GM19043 (cell line): ENCODE results near the gene HLA-DMA.
A peak's percentile ranks its signal among the peaks of the same experiment; 100 is the strongest.

ENCODE experiments used
- ATAC-seq: cut with Tn5 transposase; IDR thresholded peaks from one replicate; pipeline ENCODE4 v1.9.1; 2021; ENCODE audit warnings: low read depth; ENCODE audit not compliant: unreplicated experiment

The HLA-DMA gene

DNA sequence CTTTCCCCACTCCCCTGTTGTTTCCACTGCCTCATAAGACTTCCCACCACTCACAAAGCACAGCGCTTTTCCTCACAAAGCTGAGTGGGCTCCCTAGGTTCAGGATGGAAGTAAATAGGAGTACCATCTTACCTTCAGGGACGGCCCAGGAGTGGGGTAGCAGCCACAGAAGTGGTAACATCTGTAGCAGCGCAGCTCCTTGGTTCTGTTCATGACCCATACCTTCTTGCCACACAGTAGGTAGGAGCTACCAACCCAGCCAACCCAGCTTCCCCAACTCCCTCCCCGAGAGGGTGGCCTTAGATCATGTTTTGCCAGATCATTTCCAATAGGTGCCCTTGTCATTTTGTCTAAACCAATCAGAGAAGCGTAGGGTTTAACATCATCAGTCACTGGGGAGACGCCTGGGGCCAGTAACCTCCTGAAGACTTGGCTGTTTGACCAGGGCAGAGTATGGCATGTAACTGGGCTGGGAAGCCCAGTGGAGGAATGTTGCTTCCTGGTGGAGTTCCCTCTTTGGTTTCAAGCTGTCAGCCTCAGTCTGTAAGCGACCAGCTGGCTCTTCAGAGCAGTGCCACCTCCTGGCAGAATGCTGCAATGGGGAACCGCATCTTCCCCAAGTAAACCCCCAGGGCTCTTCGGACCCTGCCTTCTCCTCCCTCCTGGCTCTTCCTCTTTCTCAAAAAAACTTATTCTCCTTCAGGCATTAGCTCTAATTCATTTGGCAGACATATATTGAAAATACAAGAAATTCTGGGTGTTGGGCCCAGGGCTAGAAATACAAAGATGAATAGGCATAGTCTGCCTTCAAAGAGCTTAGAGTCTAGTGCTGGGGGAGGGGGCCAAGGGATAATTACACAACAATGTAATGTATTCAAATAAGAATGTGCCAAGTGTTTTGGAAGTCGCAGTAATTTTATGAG is at the start of gene HLA-DMA:
HLA-DMA (minus strand) TSS at position 281 of the 923 bp plus-strand sequence; CDS start at position 220, 61 bp downstream.
- peak; percentile 85 for ATAC-seq

DNA sequence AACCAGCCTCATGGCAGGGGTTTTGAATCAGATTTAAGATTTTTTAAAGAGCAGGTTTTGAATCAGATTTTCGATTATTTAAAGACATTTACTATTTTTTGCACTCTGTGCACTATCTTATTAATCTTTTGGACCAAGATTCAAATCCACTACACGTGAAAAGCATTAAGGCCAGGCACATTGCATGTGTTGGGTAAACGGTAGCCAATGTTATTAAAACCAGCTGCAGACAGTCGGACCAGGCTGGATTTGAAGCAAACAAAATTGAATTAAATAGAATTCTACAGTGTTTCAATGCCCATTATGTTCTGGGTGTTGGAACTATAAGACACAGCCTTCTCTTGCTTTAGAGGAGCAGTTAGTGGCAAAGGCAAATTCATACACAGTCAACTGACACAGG is 48.8 kb upstream of the HLA-DMA start:
- no peak for ATAC-seq

DNA sequence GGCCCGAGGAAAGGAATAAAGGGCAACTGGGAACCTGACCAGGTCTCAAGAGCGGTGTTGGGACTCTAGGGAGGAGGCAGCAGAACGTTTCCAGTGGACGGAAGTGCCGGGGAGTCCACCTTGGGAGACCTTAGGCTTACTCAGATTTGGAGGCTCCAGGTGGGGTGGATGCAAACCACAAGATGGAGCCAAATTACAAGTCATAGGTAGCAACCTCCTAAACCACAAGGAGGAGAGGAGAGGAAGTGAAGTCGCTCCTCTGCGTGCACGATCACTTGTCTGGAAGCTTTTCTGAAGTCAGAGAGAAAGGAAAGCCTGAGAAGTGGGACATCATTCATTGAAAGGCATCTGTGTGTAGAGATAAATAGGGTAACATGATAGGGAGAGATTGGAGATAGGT is 47.2 kb upstream of the HLA-DMA start:
- ATAC-seq = no peak

DNA sequence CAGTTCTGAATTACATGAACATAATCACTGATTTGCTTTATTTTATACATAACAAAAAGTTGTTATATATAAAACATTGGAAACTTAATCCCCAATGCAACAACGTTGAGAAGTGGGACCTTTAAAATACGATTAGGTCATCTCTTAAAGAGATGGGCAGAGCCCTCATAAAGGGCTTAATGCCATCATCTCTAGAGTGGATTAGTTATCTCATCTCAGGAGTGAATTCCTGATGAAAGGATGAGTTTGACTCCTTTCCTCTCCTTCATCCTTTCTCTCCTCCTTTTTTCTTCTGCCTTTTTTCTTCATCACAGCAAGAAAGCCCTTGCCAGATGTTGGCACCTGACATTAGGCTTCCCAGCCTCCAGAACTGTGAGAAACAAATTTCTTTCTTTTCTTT is 42.6 kb upstream of the HLA-DMA start:
- ATAC-seq = no peak

DNA sequence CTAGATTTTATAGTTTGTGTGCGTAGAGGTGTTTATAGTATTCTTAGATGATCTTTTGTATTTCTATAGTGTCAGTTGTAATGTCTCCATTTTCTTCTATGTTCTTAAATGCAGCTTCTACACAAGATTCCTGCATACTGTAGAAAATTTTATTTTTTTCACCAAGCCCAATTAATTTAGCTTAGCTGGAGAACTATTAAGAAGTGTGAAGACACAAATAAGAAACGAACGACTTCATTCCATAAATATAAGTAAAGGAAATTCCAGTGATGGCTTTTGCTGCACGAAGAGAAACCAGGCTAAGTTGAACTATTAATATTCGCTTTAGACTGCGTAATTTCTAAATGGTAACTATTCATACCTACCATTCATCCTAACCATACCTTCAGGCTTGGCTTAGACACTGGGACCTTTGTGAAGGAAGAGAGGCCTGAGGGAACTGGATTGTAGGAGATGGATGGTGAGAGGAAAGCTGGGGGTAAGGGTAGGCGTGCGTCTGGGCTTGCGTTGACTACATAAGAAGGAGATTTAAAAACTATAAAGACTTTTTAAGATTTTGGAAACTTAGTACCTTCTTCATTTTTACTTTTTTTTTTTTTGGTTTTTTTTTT is 40.6 kb upstream of the HLA-DMA start:
- ATAC-seq = no peak

DNA sequence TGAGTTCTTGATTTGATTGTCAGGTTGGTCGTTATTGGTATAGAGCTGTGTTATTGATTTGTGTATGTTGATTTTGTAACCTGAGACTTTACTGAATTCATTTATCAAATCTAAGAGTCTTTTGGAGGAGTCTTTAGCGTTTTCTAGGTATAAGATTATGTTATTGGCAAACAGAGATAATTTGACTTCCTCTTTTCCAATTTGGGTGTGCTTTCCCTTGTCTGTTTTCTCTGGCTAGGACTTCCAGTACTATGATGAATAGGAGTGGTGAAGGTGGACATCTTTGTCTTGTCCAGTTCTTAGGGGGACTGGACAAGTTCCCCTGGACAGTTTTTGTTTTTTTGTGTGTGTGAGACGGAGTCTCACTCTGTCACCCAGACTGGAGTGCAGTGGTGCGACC is 39.1 kb upstream of the HLA-DMA start:
- no peak for ATAC-seq

DNA sequence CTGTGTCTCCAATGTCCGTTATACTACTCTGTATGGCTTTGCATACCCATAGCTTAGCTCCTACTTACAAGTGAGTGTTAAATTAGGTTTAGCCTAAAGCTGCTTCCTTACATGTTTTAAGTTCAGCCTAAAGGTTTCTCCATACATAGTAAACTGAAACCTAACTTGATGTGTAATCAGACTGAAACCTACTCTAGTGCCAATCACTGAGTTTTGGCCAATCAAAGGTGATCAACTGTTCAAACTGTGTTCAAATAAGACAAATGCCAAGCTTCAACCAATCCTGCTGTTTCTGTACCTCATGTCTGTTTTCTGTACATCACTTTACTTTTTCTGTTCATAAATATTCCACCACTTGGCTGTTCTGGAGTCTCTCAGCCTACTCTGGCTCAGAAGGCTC is 36.5 kb upstream of the HLA-DMA start:
- no peak for ATAC-seq

DNA sequence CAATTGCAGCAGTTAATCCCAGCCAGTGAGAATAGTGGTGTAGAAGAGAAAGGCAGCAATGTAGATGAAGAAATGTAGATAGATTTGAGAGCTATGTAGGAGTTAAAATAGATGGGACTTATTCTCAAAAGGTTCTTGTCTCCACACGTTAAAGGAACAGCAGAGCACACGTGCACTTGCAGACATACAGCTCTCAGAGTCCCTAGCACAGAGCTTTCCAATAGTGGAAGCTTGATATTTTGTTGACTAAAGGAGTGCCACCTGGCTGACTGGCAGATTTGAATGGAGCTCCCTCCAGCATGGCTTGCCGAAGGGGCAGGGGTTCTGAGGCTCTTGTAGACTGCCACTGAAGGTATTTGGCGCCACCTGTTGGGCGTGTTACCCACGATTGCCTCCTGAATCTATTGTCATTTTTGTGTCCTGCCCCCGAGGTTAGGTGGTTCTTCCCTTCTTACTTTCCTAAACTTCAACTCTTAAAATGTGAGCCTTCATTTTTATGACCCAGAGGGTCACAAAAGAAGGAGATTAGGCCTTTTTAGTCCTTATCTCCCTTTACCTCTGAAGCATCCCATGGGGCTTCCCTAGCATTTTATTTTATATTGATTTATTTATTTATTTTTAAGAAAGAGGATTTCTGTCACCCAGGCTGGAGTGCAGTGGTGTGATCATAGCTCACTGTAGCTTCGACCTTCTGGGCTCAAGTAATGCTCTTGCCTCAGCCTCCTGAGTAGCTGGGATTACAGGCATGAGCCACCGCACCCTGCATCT is 31.9 kb upstream of the HLA-DMA start:
- no peak for ATAC-seq

DNA sequence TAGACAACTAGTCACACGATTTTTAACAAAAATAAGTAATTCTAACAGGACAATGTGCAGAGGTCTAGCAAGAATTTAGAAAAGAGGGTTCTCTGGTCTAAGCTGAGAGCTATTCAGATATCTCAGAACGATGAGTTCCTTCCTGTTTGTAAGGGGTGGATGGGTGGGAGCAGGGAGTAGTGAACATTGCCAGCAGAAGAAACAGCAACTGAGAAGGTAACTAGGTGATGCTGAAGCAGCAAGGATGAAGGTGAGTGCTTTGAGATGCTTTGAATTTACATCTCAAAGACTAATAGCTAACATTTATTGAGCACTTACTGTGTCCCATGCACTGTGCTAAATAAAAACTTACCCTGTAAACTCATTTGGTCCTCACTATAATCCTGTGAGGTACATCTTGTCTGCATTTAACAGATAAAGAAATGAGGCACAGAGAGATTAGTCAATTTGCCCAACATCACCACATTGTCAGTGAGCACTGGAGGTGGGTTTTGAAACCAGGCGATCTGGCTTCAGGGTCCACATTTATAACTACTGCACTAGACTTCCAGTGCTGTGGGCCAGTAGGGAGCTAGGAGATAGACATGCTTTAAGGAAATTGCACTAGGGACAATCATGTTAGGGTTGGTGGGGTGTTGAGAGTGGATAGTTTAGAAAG is 31.2 kb upstream of the HLA-DMA start:
- ATAC-seq = no peak

DNA sequence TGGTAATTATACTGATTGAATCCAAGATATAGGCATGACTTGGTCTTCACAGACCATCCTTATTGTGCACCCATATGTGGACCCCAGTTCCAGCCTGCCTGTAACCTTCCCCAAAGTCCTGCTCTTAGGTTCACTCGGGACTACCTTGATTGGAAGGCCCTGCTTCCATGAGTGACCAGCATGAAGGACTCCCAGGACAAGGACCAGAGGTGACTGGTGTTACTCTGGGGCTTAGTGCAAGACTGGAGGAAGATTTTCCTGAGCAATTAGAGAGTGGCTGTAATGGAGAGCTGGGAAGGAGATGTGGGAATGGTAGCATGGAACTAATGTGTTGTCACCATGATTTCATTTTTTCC is 30.6 kb upstream of the HLA-DMA start:
- no peak for ATAC-seq

DNA sequence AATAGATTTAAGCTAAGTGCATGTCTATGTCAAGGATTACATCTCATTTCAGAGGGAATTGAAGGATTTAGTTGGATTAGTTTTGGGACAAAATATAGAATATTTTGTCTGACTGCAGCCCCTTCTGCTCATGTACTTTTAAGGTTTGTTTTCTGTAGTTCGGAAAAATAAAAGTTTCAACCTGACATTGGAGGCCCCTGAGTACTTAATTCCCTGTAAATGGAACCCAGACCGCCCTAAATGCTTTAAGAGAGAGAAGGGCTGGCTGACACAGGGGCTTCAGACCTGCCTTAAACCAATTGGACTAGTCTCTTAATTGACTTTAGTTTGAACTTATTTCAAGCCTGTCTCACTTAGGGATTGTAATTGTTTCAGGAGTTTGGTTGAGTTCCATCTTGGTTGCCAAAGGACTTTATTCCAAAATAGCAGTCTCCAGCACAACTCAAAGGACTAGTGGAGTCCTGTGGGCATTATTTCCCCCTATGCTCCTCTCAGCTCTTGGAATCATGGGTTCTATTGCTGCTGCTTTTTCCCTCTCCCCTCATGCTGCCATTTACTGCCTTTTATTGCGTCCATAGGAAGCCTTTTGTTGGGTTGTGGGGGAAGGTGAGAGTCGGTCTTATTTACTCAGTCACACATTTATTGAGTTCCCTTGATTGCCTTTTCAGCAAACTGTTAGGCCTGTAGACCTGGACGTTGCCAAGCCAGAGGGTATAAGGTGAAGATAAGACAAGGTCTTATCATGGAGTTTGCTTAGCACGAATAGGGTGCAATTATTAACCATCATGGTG is 30.0 kb upstream of the HLA-DMA start:
- ATAC-seq = no peak

DNA sequence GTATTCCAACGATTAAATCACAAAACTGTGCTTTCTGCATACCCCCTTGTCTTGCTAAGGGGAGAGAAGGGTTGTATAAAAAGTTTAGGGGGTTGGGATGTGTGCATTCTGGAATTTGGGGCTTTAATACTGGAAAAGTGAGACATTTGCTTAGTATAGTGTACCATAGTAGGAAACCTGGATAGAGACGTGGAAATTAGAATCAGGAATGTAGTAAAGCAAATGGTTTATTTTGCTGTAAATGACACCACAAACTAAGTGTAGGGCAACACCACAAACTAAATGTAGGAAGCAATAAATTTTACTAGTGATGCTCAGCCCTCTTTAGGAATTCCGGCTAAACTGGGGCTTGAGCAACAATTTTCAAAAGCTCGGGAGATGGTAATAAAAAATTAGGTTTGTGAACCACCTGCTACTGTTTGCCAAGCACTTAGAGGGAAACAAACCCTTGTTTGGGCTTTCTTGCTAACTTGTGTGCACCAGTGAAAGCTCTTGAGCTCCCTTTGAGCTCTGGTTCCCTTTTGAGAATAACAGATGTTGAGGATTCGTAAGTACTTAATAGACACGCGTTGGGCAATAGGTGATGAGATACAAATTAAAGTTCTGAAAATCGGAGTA is 29.3 kb upstream of the HLA-DMA start:
- no peak for ATAC-seq

DNA sequence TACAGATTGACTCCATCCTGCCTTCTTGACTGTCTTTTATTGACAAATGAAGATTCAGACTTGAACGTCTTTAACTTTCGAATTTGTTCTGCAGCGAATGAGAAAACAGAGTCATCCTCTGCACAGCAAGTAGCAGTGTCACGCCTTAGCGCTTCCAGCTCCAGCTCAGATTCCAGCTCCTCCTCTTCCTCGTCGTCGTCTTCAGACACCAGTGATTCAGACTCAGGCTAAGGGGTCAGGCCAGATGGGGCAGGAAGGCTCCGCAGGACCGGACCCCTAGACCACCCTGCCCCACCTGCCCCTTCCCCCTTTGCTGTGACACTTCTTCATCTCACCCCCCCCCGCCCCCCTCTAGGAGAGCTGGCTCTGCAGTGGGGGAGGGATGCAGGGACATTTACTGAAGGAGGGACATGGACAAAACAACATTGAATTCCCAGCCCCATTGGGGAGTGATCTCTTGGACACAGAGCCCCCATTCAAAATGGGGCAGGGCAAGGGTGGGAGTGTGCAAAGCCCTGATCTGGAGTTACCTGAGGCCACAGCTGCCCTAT is 27.7 kb upstream of the HLA-DMA start:
- no peak for ATAC-seq

DNA sequence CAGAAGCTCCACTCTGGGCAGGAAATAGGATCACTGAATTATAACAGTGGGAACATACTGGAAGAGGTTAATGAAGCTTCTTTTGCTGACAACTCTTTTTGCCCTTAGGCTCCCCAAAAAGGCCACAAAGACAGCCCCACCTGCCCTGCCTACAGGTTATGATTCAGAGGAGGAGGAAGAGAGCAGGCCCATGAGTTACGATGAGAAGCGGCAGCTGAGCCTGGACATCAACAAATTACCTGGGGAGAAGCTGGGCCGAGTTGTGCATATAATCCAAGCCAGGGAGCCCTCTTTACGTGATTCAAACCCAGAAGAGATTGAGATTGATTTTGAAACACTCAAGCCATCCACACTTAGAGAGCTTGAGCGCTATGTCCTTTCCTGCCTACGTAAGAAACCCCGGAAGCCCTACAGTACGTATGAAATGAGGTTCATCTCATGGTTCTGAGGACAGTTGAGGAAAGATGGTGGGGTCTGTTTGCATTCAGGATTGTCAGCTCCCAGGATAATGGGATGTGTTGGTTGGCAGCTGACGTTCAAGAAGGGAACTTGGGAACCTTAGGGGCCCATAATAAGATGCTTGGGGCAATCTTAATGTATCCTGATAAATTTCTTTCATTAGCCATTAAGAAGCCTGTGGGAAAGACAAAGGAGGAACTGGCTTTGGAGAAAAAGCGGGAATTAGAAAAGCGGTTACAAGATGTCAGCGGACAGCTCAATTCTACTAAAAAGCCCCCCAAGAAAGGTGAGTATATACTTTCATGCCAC is 27.0 kb upstream of the HLA-DMA start:
- ATAC-seq = no peak

DNA sequence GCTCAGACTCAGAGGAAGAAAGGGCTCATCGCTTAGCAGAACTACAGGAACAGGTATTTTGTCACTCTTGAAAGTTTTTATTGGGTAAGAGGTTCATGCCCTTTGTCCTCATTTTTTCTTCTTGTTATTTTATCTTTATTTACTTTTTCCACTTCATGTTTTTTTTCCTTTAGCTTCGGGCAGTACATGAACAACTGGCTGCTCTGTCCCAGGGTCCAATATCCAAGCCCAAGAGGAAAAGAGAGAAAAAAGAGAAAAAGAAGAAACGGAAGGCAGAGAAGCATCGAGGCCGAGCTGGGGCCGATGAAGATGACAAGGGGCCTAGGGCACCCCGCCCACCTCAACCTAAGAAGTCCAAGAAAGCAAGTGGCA is 25.0 kb upstream of the HLA-DMA start:
- ATAC-seq = no peak

DNA sequence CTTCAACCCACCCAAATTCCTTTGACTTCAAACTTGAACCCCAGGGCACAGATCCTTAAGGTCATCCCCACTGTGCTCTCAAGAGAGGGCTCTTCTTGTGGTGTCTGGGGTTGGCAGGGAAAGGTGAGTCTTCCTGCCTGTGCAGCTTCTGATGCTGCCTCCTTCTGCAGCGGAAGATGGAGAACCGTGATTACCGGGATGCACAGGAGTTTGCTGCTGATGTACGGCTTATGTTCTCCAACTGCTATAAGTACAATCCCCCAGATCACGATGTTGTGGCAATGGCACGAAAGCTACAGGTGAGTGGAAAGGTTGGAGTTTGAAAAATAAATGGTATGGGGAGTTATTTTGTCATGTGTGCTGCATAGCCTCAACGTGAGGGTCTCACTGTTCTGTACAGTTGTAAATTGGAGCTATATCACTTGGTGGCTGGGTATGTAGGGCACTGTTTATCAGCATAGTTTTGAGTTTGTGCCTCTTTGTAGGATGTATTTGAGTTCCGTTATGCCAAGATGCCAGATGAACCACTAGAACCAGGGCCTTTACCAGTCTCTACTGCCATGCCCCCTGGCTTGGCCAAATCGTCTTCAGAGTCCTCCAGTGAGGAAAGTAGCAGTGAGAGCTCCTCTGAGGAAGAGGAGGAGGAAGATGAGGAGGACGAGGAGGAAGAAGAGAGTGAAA is 24.5 kb upstream of the HLA-DMA start:
- ATAC-seq = no peak

DNA sequence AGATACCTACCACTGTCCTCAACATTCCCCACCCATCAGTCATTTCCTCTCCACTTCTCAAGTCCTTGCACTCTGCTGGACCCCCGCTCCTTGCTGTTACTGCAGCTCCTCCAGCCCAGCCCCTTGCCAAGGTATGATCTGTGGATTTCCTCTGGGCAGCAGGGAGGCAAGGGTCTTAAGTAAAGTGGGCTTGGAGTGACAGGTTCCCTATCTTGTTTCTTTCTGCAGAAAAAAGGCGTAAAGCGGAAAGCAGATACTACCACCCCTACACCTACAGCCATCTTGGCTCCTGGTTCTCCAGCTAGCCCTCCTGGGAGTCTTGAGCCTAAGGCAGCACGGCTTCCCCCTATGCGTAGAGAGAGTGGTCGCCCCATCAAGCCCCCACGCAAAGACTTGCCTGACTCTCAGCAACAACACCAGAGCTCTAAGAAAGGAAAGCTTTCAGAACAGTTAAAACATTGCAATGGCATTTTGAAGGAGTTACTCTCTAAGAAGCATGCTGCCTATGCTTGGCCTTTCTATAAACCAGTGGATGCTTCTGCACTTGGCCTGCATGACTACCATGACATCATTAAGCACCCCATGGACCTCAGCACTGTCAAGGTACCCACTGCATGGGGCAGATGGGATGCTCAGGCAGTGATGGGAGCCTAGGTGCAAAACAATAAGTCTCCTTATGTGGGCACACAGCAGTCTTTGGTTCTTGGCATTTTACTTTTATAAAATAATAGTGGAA is 23.6 kb upstream of the HLA-DMA start:
- ATAC-seq = no peak
